GM21447 (cell line): Measurements from ENCODE around the gene SOX21.

Experiments
- ATAC-seq: cut with Tn5 transposase; IDR thresholded peaks from one replicate; pipeline ENCODE4 v1.9.1; 2021; ENCODE audit not compliant: unreplicated experiment

SOX21 gene

DNA sequence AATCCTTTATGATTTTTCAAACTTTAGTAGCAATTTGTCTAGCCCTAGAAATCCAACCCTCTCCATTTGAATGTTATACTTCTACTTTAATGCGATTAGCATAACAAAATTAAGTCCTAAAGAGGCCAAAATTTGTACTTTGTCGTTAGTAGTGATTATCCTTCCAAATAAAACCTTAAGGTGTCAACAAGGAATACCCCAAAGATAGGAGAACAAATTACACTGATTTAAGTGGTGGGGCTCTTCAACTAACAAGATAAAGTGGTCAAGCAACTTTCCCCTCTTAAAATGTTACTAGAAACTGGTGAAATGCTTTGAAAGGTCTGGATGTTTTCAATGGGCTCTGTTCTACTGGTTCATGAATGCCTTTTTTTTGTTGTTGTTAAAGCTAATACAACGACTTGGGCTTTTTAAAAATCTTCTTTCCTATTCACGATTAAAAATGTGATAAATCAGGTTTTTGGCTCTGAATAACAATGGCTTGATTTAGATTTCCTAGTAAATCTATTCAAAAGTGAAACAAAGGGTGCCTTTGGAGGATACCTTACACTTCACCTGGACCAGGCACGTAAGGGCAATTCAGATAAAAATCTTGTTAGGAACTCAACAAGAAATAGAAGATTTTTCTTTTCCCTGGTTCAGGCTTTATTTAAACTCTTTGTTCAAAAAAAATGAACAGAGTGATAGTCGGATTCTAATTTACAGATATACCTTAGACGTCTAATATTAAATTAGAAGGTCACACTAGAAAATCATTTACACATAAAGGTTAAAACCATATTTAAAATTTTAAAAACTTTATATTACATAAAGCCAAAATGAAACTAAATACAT is 3.1 kb downstream of the SOX21 start:
- no peak for ATAC-seq

DNA sequence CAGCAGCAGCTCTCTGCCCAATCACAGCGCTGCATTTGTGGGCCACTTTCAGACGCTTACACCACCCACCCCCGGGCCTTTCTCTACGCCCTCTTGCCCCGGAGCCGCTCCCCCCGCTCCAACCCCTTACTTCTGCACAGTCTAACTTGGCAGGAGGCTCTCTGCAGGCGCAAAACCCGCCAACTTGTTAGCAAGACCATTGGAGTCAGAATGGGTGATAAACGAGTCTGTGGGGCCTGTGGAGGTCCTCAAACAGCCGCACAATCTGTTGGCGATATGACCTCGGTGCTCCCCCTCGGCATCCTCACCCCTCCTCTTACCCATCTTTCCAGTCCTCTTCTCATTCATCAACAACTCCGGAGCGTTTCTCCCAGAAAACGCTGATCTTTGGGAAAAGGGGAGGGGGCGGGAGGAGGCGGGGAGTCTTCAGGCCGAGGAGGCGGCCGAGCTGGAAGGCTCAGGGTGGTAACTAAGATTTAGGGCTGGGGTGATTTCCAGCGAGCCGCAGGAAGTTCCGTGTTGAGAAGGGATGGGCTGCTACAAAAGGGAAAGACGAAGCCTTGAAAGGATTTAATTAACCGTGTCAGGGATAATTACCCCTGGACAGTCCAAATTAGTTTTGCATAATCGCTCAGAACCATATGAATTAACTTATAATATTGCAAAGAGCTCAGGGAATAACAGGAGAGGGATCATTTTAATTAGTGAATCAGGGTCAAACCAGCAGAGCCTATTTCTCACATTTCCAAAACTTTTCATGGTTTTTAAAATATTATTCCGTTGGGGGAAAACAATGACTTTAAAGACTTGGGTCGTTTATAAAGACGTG is 4.1 kb downstream of the SOX21 start:
- no peak for ATAC-seq

DNA sequence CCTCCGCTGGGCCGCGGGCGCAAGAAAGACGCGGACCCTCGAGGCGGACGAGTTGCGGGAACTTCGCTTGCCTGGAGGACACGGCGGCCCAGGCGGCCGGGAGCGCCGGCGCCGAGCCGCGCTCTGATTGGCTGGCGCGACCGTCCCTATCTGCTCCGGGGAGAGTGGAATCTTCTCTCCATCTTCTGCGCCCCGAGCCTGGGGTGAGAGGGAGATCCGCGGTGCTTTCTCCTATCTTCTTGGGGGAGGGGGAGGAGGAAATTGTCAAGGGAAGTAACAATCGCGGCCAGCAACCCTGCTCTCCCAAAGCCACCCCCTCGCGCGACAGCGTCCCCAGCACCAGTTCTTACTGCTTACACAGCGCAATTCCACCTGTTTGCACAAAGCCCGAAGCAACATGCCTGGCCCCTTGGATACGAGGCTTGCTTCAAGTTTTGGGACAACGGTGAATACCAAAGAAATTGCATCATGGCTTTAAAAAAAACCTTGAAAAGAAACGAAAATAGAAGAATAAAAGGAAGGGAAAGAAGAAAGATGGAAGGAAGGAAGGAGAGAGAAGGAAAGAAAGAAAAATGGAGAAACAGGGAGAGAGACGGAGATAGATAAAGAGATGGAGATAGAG is 4.8 kb downstream of the SOX21 start:
- ATAC-seq: no peak

GRCh38 chr13:94706843-94707399 is 5.4 kb downstream of the SOX21 start:
- no peak for ATAC-seq

GRCh38 chr13:94706101-94706842 is 6.1 kb downstream of the SOX21 start:
- no peak for ATAC-seq

GRCh38 chr13:94705081-94706030 is 7.0 kb downstream of the SOX21 start:
- ATAC-seq: no peak

DNA sequence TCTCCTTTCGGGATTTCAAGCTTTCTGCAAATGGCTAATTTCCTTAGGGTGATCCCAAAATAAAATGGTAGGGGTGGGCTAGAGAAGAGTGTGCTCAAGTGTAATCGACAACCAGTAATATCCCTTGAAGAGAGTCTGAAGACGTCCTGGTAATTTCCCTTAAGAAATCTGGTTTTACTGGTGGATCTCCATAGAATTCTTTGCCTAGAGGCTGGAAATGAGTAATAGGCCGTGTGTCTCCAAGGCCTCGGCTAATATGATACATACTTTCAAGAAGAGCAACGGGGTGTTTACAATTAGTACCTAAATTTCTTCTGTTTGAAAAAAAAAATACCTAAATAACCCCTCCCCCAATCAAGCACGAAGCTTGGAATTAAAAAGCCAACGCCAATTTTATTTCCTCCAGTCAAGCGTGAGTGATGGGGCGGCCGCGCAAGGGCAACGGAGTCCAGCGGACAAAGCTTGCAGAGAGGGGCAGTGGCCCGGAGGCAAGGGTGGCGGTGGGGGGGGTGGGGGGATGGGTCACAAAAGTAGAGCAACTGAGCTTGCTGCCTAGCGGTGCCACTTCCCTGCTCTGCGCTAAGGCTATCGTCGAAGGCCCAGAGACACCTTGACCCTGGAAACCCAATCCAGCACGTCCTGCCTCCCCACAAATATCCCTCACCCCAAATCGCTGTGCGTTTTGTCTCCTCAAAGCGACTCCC is 7.8 kb downstream of the SOX21 start:
- ATAC-seq: no peak

DNA sequence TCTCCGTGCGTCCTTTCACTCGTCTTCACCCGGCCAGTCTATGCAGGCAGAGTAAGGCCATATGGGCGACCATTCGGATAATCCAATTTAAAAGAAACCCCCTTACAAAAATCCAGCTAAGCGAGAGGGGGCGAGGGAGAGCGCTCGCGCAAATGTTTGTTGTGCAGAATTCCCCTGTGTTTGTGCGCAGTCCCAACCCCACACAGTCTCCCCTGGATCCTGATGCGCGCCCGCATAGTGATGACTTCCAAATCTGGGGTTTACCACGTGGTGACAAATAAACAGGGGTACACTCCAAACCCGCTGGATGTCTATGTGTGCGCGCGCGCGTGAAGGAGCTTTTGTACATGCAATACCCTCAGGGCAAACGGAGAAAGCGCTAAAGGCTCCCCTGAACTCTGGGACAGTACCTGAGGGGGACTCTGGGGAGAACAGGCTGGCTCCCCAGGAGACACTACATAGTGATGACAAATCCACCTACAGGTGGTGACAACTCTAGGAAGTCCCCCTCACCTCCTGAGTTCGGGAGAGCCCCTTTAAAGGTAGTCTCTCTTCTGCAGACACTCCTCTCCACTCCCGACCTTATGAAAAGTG is 8.5 kb downstream of the SOX21 start:
- no peak for ATAC-seq

DNA sequence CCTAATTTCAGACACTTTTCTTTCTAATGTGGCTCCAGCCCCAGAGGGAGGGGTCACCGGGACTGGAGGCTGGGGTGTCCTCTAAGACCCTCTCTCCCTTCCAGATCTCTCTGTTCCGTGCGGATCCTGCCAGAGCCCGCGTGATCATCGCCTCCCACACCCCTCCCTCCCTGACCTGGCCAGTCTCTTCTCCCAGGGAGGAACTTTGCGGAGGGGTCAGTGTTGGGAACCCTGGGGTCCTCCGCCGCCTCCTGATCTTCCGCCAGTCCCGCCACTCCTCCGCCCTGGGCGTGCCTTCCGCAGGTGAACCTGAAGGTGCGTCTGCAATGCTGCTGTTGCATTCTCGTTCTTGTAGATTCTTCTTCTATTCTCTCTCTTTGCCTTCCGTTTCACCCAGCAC is 9.1 kb downstream of the SOX21 start:
- no peak for ATAC-seq

GRCh38 chr13:94702181-94703041 is 9.9 kb downstream of the SOX21 start:
- ATAC-seq: no peak

GRCh38 chr13:94701313-94702180 is 10.8 kb downstream of the SOX21 start:
- ATAC-seq: no peak

- no peak for ATAC-seq
These were observed 11.8 kb downstream of the SOX21 start for GRCh38 chr13:94700536-94700935.

DNA sequence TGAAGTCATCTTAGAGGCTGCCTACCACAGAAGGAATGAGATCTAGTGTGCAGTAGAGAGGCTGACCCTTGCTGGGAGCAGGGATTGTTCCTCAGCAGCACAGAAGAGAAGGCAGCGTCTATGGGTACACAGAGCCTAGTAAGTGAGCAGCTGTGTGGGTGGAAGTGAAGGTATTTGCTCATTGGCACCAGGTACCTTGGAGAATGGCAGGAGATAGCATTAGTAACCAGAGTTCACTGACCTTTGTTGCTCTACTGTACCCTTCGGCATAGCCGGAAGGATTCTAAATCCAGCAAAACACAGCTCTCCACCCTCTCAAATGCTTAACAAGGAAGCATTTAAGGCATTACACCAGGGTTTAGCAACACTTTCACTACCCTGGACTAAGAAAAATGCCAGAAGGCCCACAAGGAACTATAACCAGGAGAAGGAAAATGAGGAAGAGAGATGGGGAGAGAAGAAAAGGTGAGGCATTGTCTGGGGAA is 12.3 kb downstream of the SOX21 start:
- ATAC-seq: no peak

GRCh38 chr13:94696171-94696570 is 16.2 kb downstream of the SOX21 start:
- ATAC-seq: no peak

DNA sequence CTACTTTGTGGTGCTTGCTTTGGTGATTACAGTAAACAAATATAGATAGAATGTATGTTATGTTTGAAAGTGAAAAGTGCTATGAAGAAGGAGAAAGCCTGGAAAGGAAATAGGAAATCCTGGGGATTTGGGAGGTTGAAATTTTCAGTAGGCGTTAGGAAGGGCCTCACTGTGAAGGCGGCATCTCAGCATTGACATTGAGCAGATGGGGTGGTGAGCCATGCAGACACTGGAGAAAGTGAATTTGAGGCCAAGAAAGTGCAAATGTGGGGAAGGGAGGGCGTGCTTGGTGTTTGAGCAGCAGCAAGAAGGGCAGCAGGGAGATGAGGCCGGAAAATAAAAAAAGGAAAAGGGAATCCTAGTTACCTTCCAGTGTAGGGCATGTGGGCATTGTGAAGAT is 20.3 kb downstream of the SOX21 start:
- no peak for ATAC-seq

DNA sequence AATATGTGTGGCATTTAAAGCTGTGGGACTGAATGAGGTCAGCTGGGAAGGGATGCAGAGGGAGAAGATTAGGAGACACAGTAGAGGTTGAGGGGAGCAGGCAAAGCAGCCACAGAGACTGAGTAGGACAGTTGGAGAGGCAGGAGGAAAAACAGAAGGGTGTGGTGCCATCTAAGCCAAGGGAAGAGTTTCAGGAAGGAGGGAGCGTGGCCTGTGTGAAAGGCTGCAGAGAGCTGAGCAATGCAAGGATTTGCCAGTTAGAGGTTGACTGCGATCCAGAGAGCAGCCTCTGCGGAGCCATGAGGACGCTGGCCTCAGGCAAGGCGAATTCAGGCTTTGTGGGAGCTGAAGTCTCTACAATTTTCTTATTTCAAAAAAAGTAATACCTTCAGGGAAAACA is 28.9 kb downstream of the SOX21 start:
- ATAC-seq: no peak

DNA sequence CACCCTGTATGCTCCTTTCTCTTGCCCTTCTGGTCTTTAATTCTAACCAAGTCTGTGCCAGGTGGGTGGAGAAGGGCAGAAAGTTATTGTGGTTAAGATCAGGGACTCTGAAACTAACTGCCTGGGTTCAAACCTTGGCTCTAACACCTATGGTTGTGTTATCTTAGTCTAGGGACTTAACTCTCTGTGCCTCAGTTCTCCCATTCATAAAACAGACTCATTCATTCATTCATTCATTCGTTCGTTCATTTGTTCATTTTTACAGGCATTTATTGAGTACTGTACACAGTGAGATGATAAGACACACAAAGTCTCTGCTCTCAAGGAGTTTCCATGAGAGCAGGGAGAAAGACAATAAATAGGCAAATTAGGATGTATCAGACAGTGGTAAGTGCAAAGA is 30.1 kb downstream of the SOX21 start:
- ATAC-seq: no peak
